ENCODE data around the gene EEPD1.

GRCh38 chr7:36286688-36287087, 133.6 kb downstream of the EEPD1 start:
- TF ChIP-seq CTCF (IDR thresholded peaks at IDR 0.05) = no peak
- no peak for TF ChIP-seq ZNF425 (CRISPR knock-in tag; conservative IDR thresholded peaks at IDR 0.05)
- no peak for TF ChIP-seq ETV6 (CRISPR knock-in tag; IDR thresholded peaks at IDR 0.05)
- no peak for TF ChIP-seq ZNF671 (CRISPR knock-in tag; IDR thresholded peaks at IDR 0.05)
- TF ChIP-seq FOXK1 (CRISPR knock-in tag; IDR thresholded peaks at IDR 0.05) = no peak
- no peak for TF ChIP-seq USF1 (CRISPR knock-in tag; IDR thresholded peaks at IDR 0.05)
- TF ChIP-seq NFE2L1 (CRISPR knock-in tag; IDR thresholded peaks at IDR 0.05) = no peak
- TF ChIP-seq, protein P1, sequence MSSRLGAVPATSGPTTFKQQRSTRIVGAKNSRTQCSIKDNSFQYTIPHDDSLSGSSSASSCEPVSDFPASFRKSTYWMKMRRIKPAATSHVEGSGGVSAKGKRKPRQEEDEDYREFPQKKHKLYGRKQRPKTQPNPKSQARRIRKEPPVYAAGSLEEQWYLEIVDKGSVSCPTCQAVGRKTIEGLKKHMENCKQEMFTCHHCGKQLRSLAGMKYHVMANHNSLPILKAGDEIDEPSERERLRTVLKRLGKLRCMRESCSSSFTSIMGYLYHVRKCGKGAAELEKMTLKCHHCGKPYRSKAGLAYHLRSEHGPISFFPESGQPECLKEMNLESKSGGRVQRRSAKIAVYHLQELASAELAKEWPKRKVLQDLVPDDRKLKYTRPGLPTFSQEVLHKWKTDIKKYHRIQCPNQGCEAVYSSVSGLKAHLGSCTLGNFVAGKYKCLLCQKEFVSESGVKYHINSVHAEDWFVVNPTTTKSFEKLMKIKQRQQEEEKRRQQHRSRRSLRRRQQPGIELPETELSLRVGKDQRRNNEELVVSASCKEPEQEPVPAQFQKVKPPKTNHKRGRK (CRISPR knock-in tag; IDR thresholded peaks at IDR 0.05; ENCODE audit: borderline replicate concordance) = no peak
- TF ChIP-seq MAX (CRISPR knock-in tag; IDR thresholded peaks at IDR 0.05) = no peak
- no peak for TF ChIP-seq OVOL2 (CRISPR knock-in tag; IDR thresholded peaks at IDR 0.05; ENCODE audit: borderline replicate concordance)
- TF ChIP-seq CREB1 (CRISPR knock-in tag; IDR thresholded peaks at IDR 0.05) = no peak
- TF ChIP-seq FOXP1 (CRISPR knock-in tag; IDR thresholded peaks at IDR 0.05; ENCODE audit: borderline replicate concordance) = no peak
- TF ChIP-seq, protein P2, sequence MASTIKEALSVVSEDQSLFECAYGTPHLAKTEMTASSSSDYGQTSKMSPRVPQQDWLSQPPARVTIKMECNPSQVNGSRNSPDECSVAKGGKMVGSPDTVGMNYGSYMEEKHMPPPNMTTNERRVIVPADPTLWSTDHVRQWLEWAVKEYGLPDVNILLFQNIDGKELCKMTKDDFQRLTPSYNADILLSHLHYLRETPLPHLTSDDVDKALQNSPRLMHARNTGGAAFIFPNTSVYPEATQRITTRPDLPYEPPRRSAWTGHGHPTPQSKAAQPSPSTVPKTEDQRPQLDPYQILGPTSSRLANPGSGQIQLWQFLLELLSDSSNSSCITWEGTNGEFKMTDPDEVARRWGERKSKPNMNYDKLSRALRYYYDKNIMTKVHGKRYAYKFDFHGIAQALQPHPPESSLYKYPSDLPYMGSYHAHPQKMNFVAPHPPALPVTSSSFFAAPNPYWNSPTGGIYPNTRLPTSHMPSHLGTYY (CRISPR knock-in tag; IDR thresholded peaks at IDR 0.05) = no peak
- no peak for TF ChIP-seq GABPB1 (CRISPR knock-in tag; IDR thresholded peaks at IDR 0.05)
